Stomach (tissue), 4 donors: ENCODE results near the gene NFATC4.

Experiments used
- EP300 ChIP-seq: sonication (generic); formaldehyde crosslinking; IDR thresholded peaks from one replicate; pipeline ENCODE4 v1.6.1; 2017; ENCODE audit warnings: antibody characterized with exemption
- POLR2A ChIP-seq, 4 donors: fragments of 450-650 bp; IDR thresholded peaks; one replicate each; pipeline ENCODE4 v1.6.1; 2016; ENCODE audit warnings: antibody characterized with exemption in 4 of 4, control low read depth in 2 of 4, mild to moderate bottlenecking in 1 of 4, moderate library complexity in 1 of 4

DNA sequence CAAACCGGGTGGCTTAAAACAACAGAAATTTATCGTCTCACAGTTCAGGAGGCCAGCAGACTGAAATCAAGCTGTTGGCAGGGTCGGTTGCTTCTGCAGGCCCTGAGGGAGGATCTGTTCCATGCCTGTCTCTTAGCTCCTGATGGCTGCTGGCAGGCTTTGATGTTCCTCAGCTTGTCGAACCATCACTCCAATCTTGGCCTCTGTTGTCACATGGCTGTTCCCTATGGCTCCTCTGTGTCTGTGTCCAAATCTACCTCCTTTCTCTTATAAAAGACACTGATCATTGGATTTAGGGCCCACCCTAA lies 14.0 kb downstream of the NFATC4 start:
- TF ChIP-seq EP300, result no peak
- TF ChIP-seq POLR2A (IDR thresholded peaks at IDR 0.05), result no peak
